Psoas muscle (tissue), 8 donors: ENCODE measurements around the gene AK9. TPM values are rescaled to one million over a fixed set of nuclear protein-coding genes. Genes with fewer than 3 reads are reported as not detected.

ENCODE experiments used
- ATAC-seq, 4 donors: fragments of 200-7000 bp; cut with Tn5 transposase; one replicate each; pipeline ENCODE4 v1.9.1; 2020; ENCODE audit warnings: moderate library complexity in 3 of 4, mild to moderate bottlenecking in 2 of 4
- DNase-seq, 2 donors: peaks; one replicate each; pipeline ENCODE4 v3.0.0-alpha.2; 2020
- H3K27ac ChIP-seq: fragments of 200-600 bp; one replicate; pipeline ENCODE4 v1.8.0; 2022
- H3K27me3 ChIP-seq, 3 donors: fragments of 200-600 bp in 1 of 3; one replicate each; pipeline versions ENCODE4 v1.6.1 to v1.8.0; 2013 to 2022; ENCODE audit warnings: low read length in 2 of 3, mild to moderate bottlenecking in 2 of 3, moderate library complexity in 1 of 3; ENCODE audit not compliant: insufficient read depth in 3 of 3
- H3K36me3 ChIP-seq, 2 donors: fragments of 200-600 bp in 1 of 2; one replicate each; pipeline versions ENCODE4 v1.6.1 to v1.8.0; 2013 to 2022; ENCODE audit warnings: low read depth in 1 of 2, mild to moderate bottlenecking in 1 of 2, moderate library complexity in 1 of 2; ENCODE audit not compliant: insufficient read depth in 1 of 2
- H3K4me1 ChIP-seq: fragments of 200-600 bp; one replicate; pipeline ENCODE4 v1.8.0; 2022
- H3K4me3 ChIP-seq: fragments of 200-600 bp; one replicate; pipeline ENCODE4 v1.8.0; 2022; ENCODE audit warnings: mild to moderate bottlenecking
- H3K9me3 ChIP-seq: fragments of 200-600 bp; one replicate; pipeline ENCODE4 v1.8.0; 2022
- CTCF ChIP-seq: fragments of 200-600 bp; IDR thresholded peaks from one replicate; pipeline ENCODE4 v1.8.0; 2022; ENCODE audit warnings: antibody characterized with exemption
- WGBS, 3 donors: extraction: QIAGEN DNeasy Blood & Tissue Kit; methylation state at CpG; one replicate each; pipeline versions ENCODE4 v1.1.6 to v1.1.7; 2013; 5-methylcytosine and 5-hydroxymethylcytosine counted together
- intact Hi-C, 2 donors: fragments of 100-400 bp; cut with DNase I; formaldehyde crosslinking; loops; one replicate each; pipeline versions ENCODE4 v1.11.0 to v1.14.2; 2022
- polyA plus RNA-seq, 3 donors: library from polyadenylated mRNA; stranded (reverse); fragments of 200-250 nt; gene quantifications; one replicate each; pipeline ENCODE4 v1.2.3, GENCODE V29; 2013
- total RNA-seq, 4 donors: library from RNA; stranded (reverse); fragmentation: NEBNext Ultra II Directional in 2 of 4; extraction: Animal tissue kit (Norgen Biotek cat#: 25700) in 2 of 4; gene quantifications; one replicate each; pipeline versions ENCODE4 v1.2.1 to v1.2.4, GENCODE V29; 2021 to 2023
- donor health status: healthy with polysubstance abuse.
- donor health status: DM: no; HTN: no; CAD: no; lungs with moderate emphysema.
- donor health status: Bipolar disorder and iron deficiency.
- donor health status: healthy.
- donor health status: DM: yes; HTN: yes; CAD: no.
- donor health status: DM: no; HTN: no; CAD: no.
- donor health status: DM: no; HTN: no; CAD: no.
- donor health status: DM: yes; HTN: yes; CAD: no.

AK9 gene
- total and polyA plus RNA-seq, 7 donors: 2.0 to 7.4 (median 5.3) TPM

GRCh38 chr6:109628158-109629000, 62.6 kb downstream of the AK9 start:
- no peaks in the 10 kb centered on the region for H3K27me3 ChIP-seq
- no peak for DNase-seq
- H3K4me1 ChIP-seq: no peaks in the 10 kb centered on the region
- H3K27ac ChIP-seq: no peak overlapping the region
- 92 to 95% (median 93%) methylated on average over 4 of the region's 4 CpGs for WGBS, 3 donors
- no peak for ATAC-seq
- no peak for TF ChIP-seq CTCF
- intact Hi-C loops: no loop called here
- no peak overlapping the region for H3K4me3 ChIP-seq
- H3K9me3 ChIP-seq: no peaks in the 10 kb centered on the region
- H3K36me3 ChIP-seq: peaks cover 0 to 16% of the 10 kb centered on the region in 2 donors

- no peaks in the 10 kb centered on the region for H3K4me1 ChIP-seq
- 83 to 88% (median 84%) methylated on average over 2 of the region's 2 CpGs for WGBS, 3 donors
- H3K9me3 ChIP-seq: no peaks in the 10 kb centered on the region
- H3K27ac ChIP-seq: no peak overlapping the region
- H3K4me3 ChIP-seq: no peak overlapping the region
- DNase-seq (no peak), ATAC-seq (no peak)
- no peak for TF ChIP-seq CTCF
- H3K27me3 ChIP-seq: no peaks in the 10 kb centered on the region
- intact Hi-C loops: no loop called here
- peaks cover 0 to 5% of the 10 kb centered on the region in 2 donors for H3K36me3 ChIP-seq
Observed at GRCh38 chr6:109626311-109626710, 64.7 kb downstream of the AK9 start.

GRCh38 chr6:109625199-109625598, 65.8 kb downstream of the AK9 start:
- Histone ChIP-seq H3K4me1 (no peaks in the 10 kb centered on the region), H3K27ac (no peak overlapping the region), H3K4me3 (no peak overlapping the region), H3K36me3 (no peaks in the 10 kb centered on the region), H3K27me3 (no peaks in the 10 kb centered on the region), H3K9me3 (no peaks in the 10 kb centered on the region)
- no peak for TF ChIP-seq CTCF
- intact Hi-C loops: no loop called here
- DNase-seq (no peak), ATAC-seq (no peak)
- WGBS, 3 donors: 92 to 93% (median 93%) methylated on average over 7 of the region's 7 CpGs

GRCh38 chr6:109623288-109623687, 67.7 kb downstream of the AK9 start:
- ATAC-seq (no peak), DNase-seq (no peak)
- intact Hi-C loops: no loop called here
- H3K4me3 ChIP-seq: no peak overlapping the region
- no peaks in the 10 kb centered on the region for H3K36me3 ChIP-seq
- H3K27me3 ChIP-seq: no peaks in the 10 kb centered on the region
- no peaks in the 10 kb centered on the region for H3K4me1 ChIP-seq
- no peak overlapping the region for H3K27ac ChIP-seq
- no peaks in the 10 kb centered on the region for H3K9me3 ChIP-seq
- TF ChIP-seq CTCF: no peak
- 73 to 90% (median 87%) methylated on average over 3 of the region's 3 CpGs for WGBS, 3 donors
